ENCODE data around the gene SUV39H1. TPM values are rescaled to one million over a fixed set of nuclear protein-coding genes. Genes with fewer than 3 reads are reported as not detected.

Gene SUV39H1
- total and polyA plus RNA-seq, 2 experiments from 2014 or later: 6.9 to 8.1 TPM

- no peaks in the 10 kb centered on the region for H3K36me3 ChIP-seq
- no peak overlapping the region for H3K27ac ChIP-seq
- H3K9me3 ChIP-seq (ENCODE audit: low read depth): no peaks in the 10 kb centered on the region
- no peaks in the 10 kb centered on the region for H3K27me3 ChIP-seq
- H3K4me1 ChIP-seq (ENCODE audit: low read depth): no peaks in the 10 kb centered on the region
- no peak for TF ChIP-seq CTCF (IDR thresholded peaks at IDR 0.05; ENCODE audit: low read depth, low read length)
- H3K4me3 ChIP-seq: no peak overlapping the region
- no peak for DNase-seq (ENCODE audit: low read depth in 1 of 2, low spot score in 1 of 2)
Measured at GRCh38 chrX:48749182-48749581, 52.6 kb downstream of the SUV39H1 start.

GRCh38 chrX:48751343-48751742, 54.8 kb downstream of the SUV39H1 start:
- Histone ChIP-seq H3K36me3 (no peaks in the 10 kb centered on the region), H3K27me3 (no peaks in the 10 kb centered on the region), H3K4me3 (no peak overlapping the region), H3K9me3 (ENCODE audit: low read depth) (no peaks in the 10 kb centered on the region), H3K4me1 (ENCODE audit: low read depth) (no peaks in the 10 kb centered on the region), H3K27ac (no peak overlapping the region)
- TF ChIP-seq CTCF (IDR thresholded peaks at IDR 0.05; ENCODE audit: low read depth, low read length): no peak
- DNase-seq (ENCODE audit: low read depth in 1 of 2, low spot score in 1 of 2): no peak

- no peaks in the 10 kb centered on the region for H3K4me1 ChIP-seq (ENCODE audit: low read depth)
- no peak for TF ChIP-seq CTCF (IDR thresholded peaks at IDR 0.05; ENCODE audit: low read depth, low read length)
- H3K27ac ChIP-seq: no peak overlapping the region
- no peaks in the 10 kb centered on the region for H3K36me3 ChIP-seq
- no peaks in the 10 kb centered on the region for H3K27me3 ChIP-seq
- H3K4me3 ChIP-seq: no peak overlapping the region
- no peak for DNase-seq (ENCODE audit: low read depth in 1 of 2, low spot score in 1 of 2)
- no peaks in the 10 kb centered on the region for H3K9me3 ChIP-seq (ENCODE audit: low read depth)
Measured at GRCh38 chrX:48752498-48752897, 56.0 kb downstream of the SUV39H1 start.

- H3K27me3 ChIP-seq: no peaks in the 10 kb centered on the region
- H3K4me3 ChIP-seq: no peak overlapping the region
- H3K36me3 ChIP-seq: no peaks in the 10 kb centered on the region
- no peak for TF ChIP-seq CTCF (IDR thresholded peaks at IDR 0.05; ENCODE audit: low read depth, low read length)
- no peaks in the 10 kb centered on the region for H3K4me1 ChIP-seq (ENCODE audit: low read depth)
- DNase-seq (ENCODE audit: low read depth in 1 of 2, low spot score in 1 of 2): no peak
- no peak overlapping the region for H3K27ac ChIP-seq
- H3K9me3 ChIP-seq (ENCODE audit: low read depth): no peaks in the 10 kb centered on the region
Measured at GRCh38 chrX:48753708-48754228, 57.2 kb downstream of the SUV39H1 start.

GRCh38 chrX:48754238-48754637, 57.7 kb downstream of the SUV39H1 start:
- no peak for DNase-seq (ENCODE audit: low read depth in 1 of 2, low spot score in 1 of 2)
- H3K27ac ChIP-seq: no peak overlapping the region
- no peaks in the 10 kb centered on the region for H3K9me3 ChIP-seq (ENCODE audit: low read depth)
- no peaks in the 10 kb centered on the region for H3K36me3 ChIP-seq
- no peaks in the 10 kb centered on the region for H3K4me1 ChIP-seq (ENCODE audit: low read depth)
- H3K27me3 ChIP-seq: no peaks in the 10 kb centered on the region
- TF ChIP-seq CTCF (IDR thresholded peaks at IDR 0.05; ENCODE audit: low read depth, low read length): no peak
- no peak overlapping the region for H3K4me3 ChIP-seq

Other genes starting within 250 kb of the SUV39H1 start
- gene SLC38A5, start 226.5 kb upstream of the SUV39H1 start, total RNA-seq: 1.6 TPM in 1 of 2 replicates, not detected in the other
- 0.16 TPM in 1 of 2 replicates, not detected in the other for gene SLC38A5, start 226.5 kb upstream of the SUV39H1 start, polyA plus RNA-seq
- 34.8 and 40.5 TPM in 2 replicates for gene FTSJ1, start 220.5 kb upstream of the SUV39H1 start, total RNA-seq
- gene FTSJ1, start 220.5 kb upstream of the SUV39H1 start, polyA plus RNA-seq: 36.8 and 42.4 TPM in 2 replicates
- 24.2 and 29.2 TPM in 2 replicates for gene PORCN, start 187.7 kb upstream of the SUV39H1 start, total RNA-seq
- 13.3 and 20.1 TPM in 2 replicates for gene PORCN, start 187.7 kb upstream of the SUV39H1 start, polyA plus RNA-seq
- gene EBP, start 174.9 kb upstream of the SUV39H1 start, total RNA-seq: 74.5 and 141 TPM in 2 replicates
- gene EBP, start 174.9 kb upstream of the SUV39H1 start, polyA plus RNA-seq: 100 and 159 TPM in 2 replicates
- gene TBC1D25, start 157.0 kb upstream of the SUV39H1 start, total RNA-seq: 11.0 and 17.5 TPM in 2 replicates
- 9.9 and 18.1 TPM in 2 replicates for gene TBC1D25, start 157.0 kb upstream of the SUV39H1 start, polyA plus RNA-seq
- gene RBM3, start 122.2 kb upstream of the SUV39H1 start, total RNA-seq: 47.8 and 70.8 TPM in 2 replicates
- gene RBM3, start 122.2 kb upstream of the SUV39H1 start, polyA plus RNA-seq: 45.2 and 65.7 TPM in 2 replicates
- 151 and 205 TPM in 2 replicates for gene WDR13, start 99.2 kb upstream of the SUV39H1 start, total RNA-seq
- 150 and 168 TPM in 2 replicates for gene WDR13, start 99.2 kb upstream of the SUV39H1 start, polyA plus RNA-seq
- 1.9 TPM in 2 replicates for gene WAS, start 12.9 kb upstream of the SUV39H1 start, total RNA-seq
- gene WAS, start 12.9 kb upstream of the SUV39H1 start, polyA plus RNA-seq: 1.7 and 4.3 TPM in 2 replicates
- not detected in 2 replicates for gene GLOD5, start 65.0 kb downstream of the SUV39H1 start, total RNA-seq
- not detected in 2 replicates for gene GLOD5, start 65.0 kb downstream of the SUV39H1 start, polyA plus RNA-seq
- gene GATA1, start 89.9 kb downstream of the SUV39H1 start, total RNA-seq: not detected in 2 replicates
- gene GATA1, start 89.9 kb downstream of the SUV39H1 start, polyA plus RNA-seq: 0.15 and 0.17 TPM in 2 replicates
- gene HDAC6, start 105.3 kb downstream of the SUV39H1 start, total RNA-seq: 143 and 162 TPM in 2 replicates
- gene HDAC6, start 105.3 kb downstream of the SUV39H1 start, polyA plus RNA-seq: 105 and 114 TPM in 2 replicates
- not detected in 2 replicates for gene ERAS, start 129.8 kb downstream of the SUV39H1 start, total RNA-seq
- gene ERAS, start 129.8 kb downstream of the SUV39H1 start, polyA plus RNA-seq: 0.17 TPM in 1 of 2 replicates, not detected in the other
- gene PCSK1N, start 138.9 kb downstream of the SUV39H1 start, total RNA-seq: 7.1 and 8.5 TPM in 2 replicates
- gene PCSK1N, start 138.9 kb downstream of the SUV39H1 start, polyA plus RNA-seq: 5.4 and 8.7 TPM in 2 replicates
- 127 and 152 TPM in 2 replicates for gene TIMM17B, start 201.0 kb downstream of the SUV39H1 start, total RNA-seq
- 219 and 264 TPM in 2 replicates for gene TIMM17B, start 201.0 kb downstream of the SUV39H1 start, polyA plus RNA-seq
- gene PQBP1, start 201.2 kb downstream of the SUV39H1 start, total RNA-seq: 62.8 and 74.8 TPM in 2 replicates
- 75.3 and 114 TPM in 2 replicates for gene PQBP1, start 201.2 kb downstream of the SUV39H1 start, polyA plus RNA-seq
- gene SLC35A2, start 214.9 kb downstream of the SUV39H1 start, total RNA-seq: 17.3 and 22.2 TPM in 2 replicates
- gene SLC35A2, start 214.9 kb downstream of the SUV39H1 start, polyA plus RNA-seq: 41.8 and 51.4 TPM in 2 replicates
- gene PIM2, start 222.3 kb downstream of the SUV39H1 start, total RNA-seq: 18.5 and 25.2 TPM in 2 replicates
- 20.7 and 38.4 TPM in 2 replicates for gene PIM2, start 222.3 kb downstream of the SUV39H1 start, polyA plus RNA-seq